GM18511 (cell line): Measurements from ENCODE around the gene TRABD2B.

ENCODE experiments used
- ATAC-seq: cut with Tn5 transposase; IDR thresholded peaks from one replicate; pipeline ENCODE4 v1.9.1; 2021; ENCODE audit warnings: mild to moderate bottlenecking, moderate library complexity; ENCODE audit not compliant: unreplicated experiment

Gene TRABD2B

GRCh38 chr1:47856996-47857395 is 140.2 kb downstream of the TRABD2B start:
- no peak for ATAC-seq

GRCh38 chr1:47855230-47855629 is 142.0 kb downstream of the TRABD2B start:
- no peak for ATAC-seq

GRCh38 chr1:47854552-47855144 is 142.5 kb downstream of the TRABD2B start:
- ATAC-seq: no peak

- ATAC-seq: no peak
Measured at GRCh38 chr1:47853852-47854251, 143.3 kb downstream of the TRABD2B start.

- no peak for ATAC-seq
Measured at GRCh38 chr1:47853059-47853458, 144.1 kb downstream of the TRABD2B start.

GRCh38 chr1:47852006-47852718 is 145.0 kb downstream of the TRABD2B start:
- no peak for ATAC-seq

- ATAC-seq: no peak
Measured at GRCh38 chr1:47850451-47850850, 146.7 kb downstream of the TRABD2B start.

GRCh38 chr1:47849591-47850261 is 147.5 kb downstream of the TRABD2B start:
- ATAC-seq: no peak

GRCh38 chr1:47849005-47849521 is 148.1 kb downstream of the TRABD2B start:
- ATAC-seq: no peak

- no peak for ATAC-seq
Measured at GRCh38 chr1:47847763-47848162, 149.4 kb downstream of the TRABD2B start.

- ATAC-seq: no peak
Measured at GRCh38 chr1:47844558-47844955, 152.6 kb downstream of the TRABD2B start.

GRCh38 chr1:47843781-47844557 is 153.2 kb downstream of the TRABD2B start:
- ATAC-seq: no peak

- ATAC-seq: no peak
Measured at GRCh38 chr1:47843059-47843458, 154.1 kb downstream of the TRABD2B start.

- no peak for ATAC-seq
Measured at GRCh38 chr1:47842228-47842919, 154.8 kb downstream of the TRABD2B start.

- ATAC-seq: no peak
Measured at GRCh38 chr1:47841356-47841755, 155.8 kb downstream of the TRABD2B start.

GRCh38 chr1:47840393-47841190 is 156.6 kb downstream of the TRABD2B start:
- ATAC-seq: no peak

- ATAC-seq: no peak
Measured at GRCh38 chr1:47839433-47839760, 157.8 kb downstream of the TRABD2B start.

GRCh38 chr1:47838562-47839432 is 158.4 kb downstream of the TRABD2B start:
- no peak for ATAC-seq
